Liver (tissue), 9 donors: ENCODE data around the gene STRA6. TPM values are rescaled to one million over a fixed set of nuclear protein-coding genes. Genes with fewer than 3 reads are reported as not detected.

Experiments used
- DNase-seq: peaks from one replicate; pipeline ENCODE4 v3.0.0-alpha.2; 2017; ENCODE audit warnings: low spot score
- H3K27ac ChIP-seq, 2 donors: one replicate each; pipeline ENCODE4 v1.7.0; 2013; ENCODE audit warnings: inconsistent platforms in 2 of 2, low read length in 2 of 2, control low read depth in 1 of 2, low read depth in 1 of 2, mild to moderate bottlenecking in 1 of 2
- H3K27me3 ChIP-seq, 4 donors: one replicate each; pipeline versions ENCODE4 v1.6.1 to v1.7.0; 2013; ENCODE audit warnings: low read length in 3 of 4, inconsistent platforms in 1 of 4, mild to moderate bottlenecking in 1 of 4, moderate library complexity in 1 of 4; ENCODE audit not compliant: control insufficient read depth in 4 of 4, insufficient read depth in 4 of 4
- H3K36me3 ChIP-seq, 4 donors: one replicate each; pipeline versions ENCODE4 v1.6.1 to v1.7.0; 2013; ENCODE audit warnings: low read length in 3 of 4, mild to moderate bottlenecking in 3 of 4, low read depth in 1 of 4, moderate library complexity in 1 of 4; ENCODE audit not compliant: control insufficient read depth in 4 of 4, insufficient read depth in 3 of 4
- H3K4me1 ChIP-seq, 4 donors: one replicate each; pipeline versions ENCODE4 v1.6.1 to v1.7.0; 2013; ENCODE audit warnings: low read length in 3 of 4, mild to moderate bottlenecking in 3 of 4, moderate library complexity in 1 of 4; ENCODE audit not compliant: control insufficient read depth in 4 of 4, insufficient read depth in 4 of 4
- H3K4me3 ChIP-seq, 3 donors: one replicate each; pipeline versions ENCODE4 v1.6.1 to v1.7.0; 2013; ENCODE audit warnings: low read length in 3 of 3, control low read depth in 1 of 3, low read depth in 1 of 3, mild to moderate bottlenecking in 1 of 3
- H3K9ac ChIP-seq, 2 donors: one replicate each; pipeline ENCODE4 v1.7.0; 2013; ENCODE audit warnings: low read length in 2 of 2, mild to moderate bottlenecking in 2 of 2, moderate library complexity in 2 of 2, control low read depth in 1 of 2, low read depth in 1 of 2
- H3K9me3 ChIP-seq, 4 donors: one replicate each; pipeline versions ENCODE4 v1.6.1 to v1.7.0; 2013; ENCODE audit warnings: low read length in 3 of 4; ENCODE audit not compliant: control insufficient read depth in 4 of 4
- EGR1 ChIP-seq, 2 donors: IDR thresholded peaks; 2 replicates each; pipeline ENCODE4 v1.6.1; 2016 to 2018; ENCODE audit warnings: antibody characterized with exemption in 2 of 2, low read depth in 2 of 2
- FOXA1 ChIP-seq: IDR thresholded peaks from 2 replicates; pipeline ENCODE4 v1.6.1; 2016; ENCODE audit warnings: antibody characterized with exemption
- FOXA2 ChIP-seq: IDR thresholded peaks from 2 replicates; pipeline ENCODE4 v1.6.1; 2016; ENCODE audit warnings: antibody characterized with exemption
- GABPA ChIP-seq, 2 donors: IDR thresholded peaks in 1 of 2; conservative IDR thresholded peaks in 1 of 2; 2 replicates each; pipeline ENCODE4 v1.6.1; 2016; ENCODE audit warnings: antibody characterized with exemption in 2 of 2, mild to moderate bottlenecking in 1 of 2, moderate library complexity in 1 of 2
- HNF4A ChIP-seq, 2 donors: conservative IDR thresholded peaks; 2 replicates each; pipeline ENCODE4 v1.6.1; 2016; ENCODE audit warnings: antibody characterized with exemption in 2 of 2, mild to moderate bottlenecking in 2 of 2
- HNF4G ChIP-seq: IDR thresholded peaks from 2 replicates; pipeline ENCODE4 v1.6.1; 2016; ENCODE audit warnings: antibody characterized with exemption
- JUND ChIP-seq, 2 donors: IDR thresholded peaks; 2 replicates each; pipeline ENCODE4 v1.6.1; 2016; ENCODE audit warnings: antibody characterized with exemption in 2 of 2
- NR2F2 ChIP-seq: IDR thresholded peaks from 2 replicates; pipeline ENCODE4 v1.6.1; 2016; ENCODE audit warnings: antibody characterized with exemption
- RAD21 ChIP-seq, 2 donors: IDR thresholded peaks; 2 replicates each; pipeline ENCODE4 v1.6.1; 2016; ENCODE audit warnings: antibody characterized with exemption in 2 of 2, mild to moderate bottlenecking in 2 of 2
- RXRA ChIP-seq, 2 donors: IDR thresholded peaks; 2 replicates each; pipeline ENCODE4 v1.6.1; 2017 to 2018; ENCODE audit warnings: antibody characterized with exemption in 2 of 2, mild to moderate bottlenecking in 1 of 2
- SP1 ChIP-seq: IDR thresholded peaks from 2 replicates; pipeline ENCODE4 v1.6.1; 2018; ENCODE audit warnings: antibody characterized with exemption, mild to moderate bottlenecking
- TAF1 ChIP-seq: conservative IDR thresholded peaks from 2 replicates; pipeline ENCODE4 v1.6.1; 2016; ENCODE audit warnings: antibody characterized with exemption, mild to moderate bottlenecking
- YY1 ChIP-seq: IDR thresholded peaks from 2 replicates; pipeline ENCODE4 v1.6.1; 2016; ENCODE audit warnings: antibody characterized with exemption, mild to moderate bottlenecking
- WGBS: extraction: QIAGEN DNeasy Blood & Tissue Kit; methylation state at CpG from one replicate; pipeline ENCODE4 v1.1.7; 2013; 5-methylcytosine and 5-hydroxymethylcytosine counted together
- polyA plus RNA-seq, 2 donors: library from polyadenylated mRNA; stranded (reverse) in 1 of 2; unstranded in 1 of 2; fragments of 200-250 nt in 1 of 2; fragments of >200 nt in 1 of 2; fragmentation: Nextera tagmentation in 1 of 2; extraction: Ambion mirVana in 1 of 2; gene quantifications; one replicate each; pipeline versions ENCODE4 v1.2.1 to v1.2.3, GENCODE V29; 2013 to 2015
- total RNA-seq, 2 donors: library from RNA; depleted of rRNA; stranded (reverse); fragments of >200 nt; gene quantifications; one replicate each; pipeline ENCODE4 v1.2.3, GENCODE V29; 2014
- TF ChIP-seq, protein P1 (sequence below): IDR thresholded peaks from 2 replicates; pipeline ENCODE4 v1.6.1; 2016; ENCODE audit warnings: antibody characterized with exemption, mild to moderate bottlenecking
- TF ChIP-seq, protein P2 (sequence below): fragments of 150-350 bp; IDR thresholded peaks from 2 replicates; pipeline ENCODE4 v1.5.1; 2017; ENCODE audit warnings: improper control_type of control experiment, low read depth, low read length; ENCODE audit not compliant: missing input control
- TF ChIP-seq, protein P3 (sequence below): IDR thresholded peaks from 2 replicates; pipeline ENCODE4 v1.6.1; 2016; ENCODE audit warnings: antibody characterized with exemption
- TF ChIP-seq, protein P4 (sequence below): IDR thresholded peaks from 2 replicates; pipeline ENCODE4 v1.6.1; 2016; ENCODE audit warnings: antibody characterized with exemption
- TF ChIP-seq, protein P5 (sequence below): IDR thresholded peaks from 2 replicates; pipeline ENCODE4 v1.6.1; 2016; ENCODE audit warnings: antibody characterized with exemption
- donor health status: healthy.
- donor health status: healthy.
- donor health status: healthy.
- donor health status: healthy.
- donor health status: healthy.

Gene STRA6
- total and polyA plus RNA-seq, 4 donors = 3.1 TPM; not detected in 3

DNA sequence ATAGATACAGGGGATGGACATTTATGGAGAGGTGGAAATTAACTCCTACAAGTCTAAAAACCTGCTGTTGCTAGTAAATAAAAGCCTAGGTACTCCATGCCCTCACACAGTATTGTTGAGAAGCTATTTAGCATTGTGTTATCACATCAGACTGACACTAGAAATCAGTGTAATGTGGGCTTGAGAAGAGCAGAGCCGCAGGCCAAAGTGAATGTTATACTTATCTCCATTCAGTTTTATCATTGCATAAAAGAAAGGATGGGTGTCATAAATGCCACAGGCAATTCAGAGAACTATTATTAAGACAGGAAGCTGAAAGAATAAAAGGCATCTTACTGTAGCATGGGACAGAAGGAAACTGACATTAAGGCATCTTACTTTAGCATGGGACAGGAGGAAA is 42.8 kb downstream of the STRA6 start (continued):
- TF ChIP-seq, protein P1, sequence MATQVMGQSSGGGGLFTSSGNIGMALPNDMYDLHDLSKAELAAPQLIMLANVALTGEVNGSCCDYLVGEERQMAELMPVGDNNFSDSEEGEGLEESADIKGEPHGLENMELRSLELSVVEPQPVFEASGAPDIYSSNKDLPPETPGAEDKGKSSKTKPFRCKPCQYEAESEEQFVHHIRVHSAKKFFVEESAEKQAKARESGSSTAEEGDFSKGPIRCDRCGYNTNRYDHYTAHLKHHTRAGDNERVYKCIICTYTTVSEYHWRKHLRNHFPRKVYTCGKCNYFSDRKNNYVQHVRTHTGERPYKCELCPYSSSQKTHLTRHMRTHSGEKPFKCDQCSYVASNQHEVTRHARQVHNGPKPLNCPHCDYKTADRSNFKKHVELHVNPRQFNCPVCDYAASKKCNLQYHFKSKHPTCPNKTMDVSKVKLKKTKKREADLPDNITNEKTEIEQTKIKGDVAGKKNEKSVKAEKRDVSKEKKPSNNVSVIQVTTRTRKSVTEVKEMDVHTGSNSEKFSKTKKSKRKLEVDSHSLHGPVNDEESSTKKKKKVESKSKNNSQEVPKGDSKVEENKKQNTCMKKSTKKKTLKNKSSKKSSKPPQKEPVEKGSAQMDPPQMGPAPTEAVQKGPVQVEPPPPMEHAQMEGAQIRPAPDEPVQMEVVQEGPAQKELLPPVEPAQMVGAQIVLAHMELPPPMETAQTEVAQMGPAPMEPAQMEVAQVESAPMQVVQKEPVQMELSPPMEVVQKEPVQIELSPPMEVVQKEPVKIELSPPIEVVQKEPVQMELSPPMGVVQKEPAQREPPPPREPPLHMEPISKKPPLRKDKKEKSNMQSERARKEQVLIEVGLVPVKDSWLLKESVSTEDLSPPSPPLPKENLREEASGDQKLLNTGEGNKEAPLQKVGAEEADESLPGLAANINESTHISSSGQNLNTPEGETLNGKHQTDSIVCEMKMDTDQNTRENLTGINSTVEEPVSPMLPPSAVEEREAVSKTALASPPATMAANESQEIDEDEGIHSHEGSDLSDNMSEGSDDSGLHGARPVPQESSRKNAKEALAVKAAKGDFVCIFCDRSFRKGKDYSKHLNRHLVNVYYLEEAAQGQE = no peak
- TF ChIP-seq HNF4G = no peak
- TF ChIP-seq, protein P2, sequence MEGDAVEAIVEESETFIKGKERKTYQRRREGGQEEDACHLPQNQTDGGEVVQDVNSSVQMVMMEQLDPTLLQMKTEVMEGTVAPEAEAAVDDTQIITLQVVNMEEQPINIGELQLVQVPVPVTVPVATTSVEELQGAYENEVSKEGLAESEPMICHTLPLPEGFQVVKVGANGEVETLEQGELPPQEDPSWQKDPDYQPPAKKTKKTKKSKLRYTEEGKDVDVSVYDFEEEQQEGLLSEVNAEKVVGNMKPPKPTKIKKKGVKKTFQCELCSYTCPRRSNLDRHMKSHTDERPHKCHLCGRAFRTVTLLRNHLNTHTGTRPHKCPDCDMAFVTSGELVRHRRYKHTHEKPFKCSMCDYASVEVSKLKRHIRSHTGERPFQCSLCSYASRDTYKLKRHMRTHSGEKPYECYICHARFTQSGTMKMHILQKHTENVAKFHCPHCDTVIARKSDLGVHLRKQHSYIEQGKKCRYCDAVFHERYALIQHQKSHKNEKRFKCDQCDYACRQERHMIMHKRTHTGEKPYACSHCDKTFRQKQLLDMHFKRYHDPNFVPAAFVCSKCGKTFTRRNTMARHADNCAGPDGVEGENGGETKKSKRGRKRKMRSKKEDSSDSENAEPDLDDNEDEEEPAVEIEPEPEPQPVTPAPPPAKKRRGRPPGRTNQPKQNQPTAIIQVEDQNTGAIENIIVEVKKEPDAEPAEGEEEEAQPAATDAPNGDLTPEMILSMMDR = no peak
- no peak for TF ChIP-seq RAD21 (IDR thresholded peaks at IDR 0.05)
- TF ChIP-seq SP1 = no peak

DNA sequence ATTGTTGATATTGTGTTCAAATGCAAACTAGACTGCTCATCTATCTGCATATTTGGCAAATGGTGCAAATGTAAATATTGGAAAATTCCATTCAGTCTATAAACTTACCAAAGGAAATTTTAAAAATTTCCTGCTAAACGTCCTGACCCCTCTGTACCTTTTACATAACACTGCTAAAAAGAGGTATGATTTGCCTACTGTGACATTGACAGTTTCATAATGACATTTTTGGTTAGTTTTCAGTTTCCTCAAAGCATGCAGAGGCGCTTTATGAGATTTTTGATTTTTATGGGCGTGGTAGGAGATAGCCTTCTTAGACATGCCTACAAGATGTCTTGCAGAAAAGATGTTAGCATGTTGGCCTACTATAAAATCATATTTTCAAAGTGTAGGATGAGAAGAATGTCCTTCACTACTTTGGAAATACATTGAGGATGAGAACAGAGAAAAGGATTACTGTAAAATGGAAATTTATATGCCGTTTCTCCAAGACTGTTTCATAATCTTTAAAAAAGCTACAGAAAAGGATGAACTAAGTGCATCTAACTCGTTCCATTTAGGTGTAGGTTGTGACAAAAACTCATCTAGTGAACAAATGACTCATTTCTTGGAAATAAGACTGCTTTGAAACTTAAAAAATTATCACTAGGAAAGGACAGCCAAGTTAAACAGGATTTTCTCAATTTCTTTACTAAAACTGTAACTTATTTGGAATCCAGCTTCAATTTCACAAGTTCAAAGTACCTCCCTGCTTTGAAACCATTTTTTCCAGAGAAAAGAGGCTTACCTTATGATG is 43.5 kb downstream of the STRA6 start:
- 75% methylated on average over 5 of the region's 5 CpGs for WGBS
- TF ChIP-seq, protein P3, sequence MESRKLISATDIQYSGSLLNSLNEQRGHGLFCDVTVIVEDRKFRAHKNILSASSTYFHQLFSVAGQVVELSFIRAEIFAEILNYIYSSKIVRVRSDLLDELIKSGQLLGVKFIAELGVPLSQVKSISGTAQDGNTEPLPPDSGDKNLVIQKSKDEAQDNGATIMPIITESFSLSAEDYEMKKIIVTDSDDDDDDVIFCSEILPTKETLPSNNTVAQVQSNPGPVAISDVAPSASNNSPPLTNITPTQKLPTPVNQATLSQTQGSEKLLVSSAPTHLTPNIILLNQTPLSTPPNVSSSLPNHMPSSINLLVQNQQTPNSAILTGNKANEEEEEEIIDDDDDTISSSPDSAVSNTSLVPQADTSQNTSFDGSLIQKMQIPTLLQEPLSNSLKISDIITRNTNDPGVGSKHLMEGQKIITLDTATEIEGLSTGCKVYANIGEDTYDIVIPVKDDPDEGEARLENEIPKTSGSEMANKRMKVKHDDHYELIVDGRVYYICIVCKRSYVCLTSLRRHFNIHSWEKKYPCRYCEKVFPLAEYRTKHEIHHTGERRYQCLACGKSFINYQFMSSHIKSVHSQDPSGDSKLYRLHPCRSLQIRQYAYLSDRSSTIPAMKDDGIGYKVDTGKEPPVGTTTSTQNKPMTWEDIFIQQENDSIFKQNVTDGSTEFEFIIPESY = no peak
- TF ChIP-seq NR2F2 = no peak
- no peak for TF ChIP-seq YY1
- TF ChIP-seq RAD21 (IDR thresholded peaks at IDR 0.05) = no peak
- TF ChIP-seq, protein P4, sequence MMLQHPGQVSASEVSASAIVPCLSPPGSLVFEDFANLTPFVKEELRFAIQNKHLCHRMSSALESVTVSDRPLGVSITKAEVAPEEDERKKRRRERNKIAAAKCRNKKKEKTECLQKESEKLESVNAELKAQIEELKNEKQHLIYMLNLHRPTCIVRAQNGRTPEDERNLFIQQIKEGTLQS = no peak
- no peak for TF ChIP-seq RXRA (IDR thresholded peaks at IDR 0.05)
- TF ChIP-seq, protein P2 = no peak
- TF ChIP-seq SP1 = no peak
- TF ChIP-seq TAF1 = no peak
- no peak for TF ChIP-seq HNF4A (conservative IDR thresholded peaks at IDR 0.05)
- TF ChIP-seq HNF4G = no peak
- no peak for TF ChIP-seq FOXA2
- TF ChIP-seq GABPA (IDR thresholded peaks at IDR 0.05 in 1 of 2, conservative IDR thresholded peaks at IDR 0.05 in 1 of 2) = no peak
- TF ChIP-seq, protein P5, sequence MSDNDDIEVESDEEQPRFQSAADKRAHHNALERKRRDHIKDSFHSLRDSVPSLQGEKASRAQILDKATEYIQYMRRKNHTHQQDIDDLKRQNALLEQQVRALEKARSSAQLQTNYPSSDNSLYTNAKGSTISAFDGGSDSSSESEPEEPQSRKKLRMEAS = no peak
- TF ChIP-seq EGR1 (IDR thresholded peaks at IDR 0.05; ENCODE audit: low read depth in 2 of 2) = no peak
- no peak for TF ChIP-seq FOXA1
- TF ChIP-seq, protein P1 = no peak
- no peak for TF ChIP-seq JUND (IDR thresholded peaks at IDR 0.05)
- Histone ChIP-seq H3K27me3 (peaks cover 0 to 3% (median 0%) of the 10 kb centered on the region in 4 donors), H3K9ac (no peak overlapping the region), H3K36me3 (no peaks in the 10 kb centered on the region), H3K27ac (no peak overlapping the region), H3K9me3 (no peaks in the 10 kb centered on the region), H3K4me1 (no peaks in the 10 kb centered on the region), H3K4me3 (no peak overlapping the region)
- no peak for DNase-seq
